A172 (cell line): Measurements from ENCODE around the gene BET1. TPM values are rescaled to one million over a fixed set of nuclear protein-coding genes. Genes with fewer than 3 reads are reported as not detected.

Experiments used
- DNase-seq: peaks from one replicate; pipeline ENCODE4 v3.0.0-alpha.2; 2015; ENCODE audit warnings: low spot score
- total RNA-seq: library from RNA; depleted of rRNA; stranded (reverse); fragments of >200 nt; shearing (Covaris generic); gene quantifications from 2 replicates; pipeline ENCODE4 v1.2.3, GENCODE V29; 2014

Gene BET1
- total RNA-seq, 1 experiment from 2014 or later, result 62.2 TPM

DNA sequence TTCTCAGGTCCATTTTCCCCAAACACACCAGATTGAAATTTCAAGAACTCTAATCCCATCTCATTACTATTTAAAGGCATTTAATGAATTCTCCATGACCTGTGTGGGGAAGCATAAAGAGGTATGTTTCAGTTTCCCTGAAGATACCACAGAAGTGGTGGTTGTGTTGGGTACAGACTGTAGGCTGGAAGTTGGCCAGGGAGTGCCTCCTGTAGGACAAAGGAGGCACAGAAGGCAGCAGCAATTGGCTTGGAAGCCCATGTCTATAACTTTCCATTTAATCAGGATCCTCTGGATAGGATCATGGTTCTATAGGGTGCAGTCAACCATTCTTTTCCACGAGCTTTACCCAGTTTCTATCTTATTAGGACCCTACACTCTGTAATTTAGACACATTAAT, 8.6 kb upstream of the BET1 start:
- no peak for DNase-seq

DNA sequence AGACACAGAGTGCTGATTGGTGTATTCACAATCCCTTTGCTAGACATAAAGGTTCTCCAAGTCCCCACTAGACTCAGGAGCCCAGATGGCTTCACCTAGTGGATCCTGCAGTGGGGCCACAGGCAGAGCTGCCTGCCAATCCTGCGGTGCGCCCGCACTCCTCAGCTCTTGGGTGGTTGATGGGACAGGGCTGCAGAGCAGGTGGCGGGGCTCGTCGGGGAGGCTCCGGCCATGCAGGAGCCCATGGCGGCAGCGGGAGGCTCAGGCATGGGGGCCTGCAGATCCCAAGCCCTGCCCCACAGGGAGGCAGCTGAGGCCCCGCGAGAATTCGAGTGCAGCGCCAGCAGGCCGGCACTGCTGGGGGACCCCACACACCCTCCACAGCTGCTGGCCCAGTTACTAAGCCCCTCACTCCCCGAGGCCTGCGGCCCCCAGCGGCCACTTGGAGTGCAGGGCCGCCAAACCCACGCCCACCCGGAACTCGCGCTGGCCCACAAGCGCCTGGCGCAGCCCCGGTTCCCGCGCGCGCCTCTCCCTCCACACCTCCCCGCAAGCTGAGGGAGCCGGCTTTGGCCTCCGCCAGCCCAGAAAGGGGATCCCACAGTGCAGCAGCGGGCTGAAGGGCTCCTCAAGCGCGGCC, 7.7 kb upstream of the BET1 start:
- DNase-seq, result no peak

- DNase-seq, result peak; percentile 40
These were observed 4.4 kb upstream of the BET1 start for GRCh38 chr7:94008537-94008936.

- no peak for DNase-seq
These were observed 1.6 kb upstream of the BET1 start for GRCh38 chr7:94005753-94006152.

DNA sequence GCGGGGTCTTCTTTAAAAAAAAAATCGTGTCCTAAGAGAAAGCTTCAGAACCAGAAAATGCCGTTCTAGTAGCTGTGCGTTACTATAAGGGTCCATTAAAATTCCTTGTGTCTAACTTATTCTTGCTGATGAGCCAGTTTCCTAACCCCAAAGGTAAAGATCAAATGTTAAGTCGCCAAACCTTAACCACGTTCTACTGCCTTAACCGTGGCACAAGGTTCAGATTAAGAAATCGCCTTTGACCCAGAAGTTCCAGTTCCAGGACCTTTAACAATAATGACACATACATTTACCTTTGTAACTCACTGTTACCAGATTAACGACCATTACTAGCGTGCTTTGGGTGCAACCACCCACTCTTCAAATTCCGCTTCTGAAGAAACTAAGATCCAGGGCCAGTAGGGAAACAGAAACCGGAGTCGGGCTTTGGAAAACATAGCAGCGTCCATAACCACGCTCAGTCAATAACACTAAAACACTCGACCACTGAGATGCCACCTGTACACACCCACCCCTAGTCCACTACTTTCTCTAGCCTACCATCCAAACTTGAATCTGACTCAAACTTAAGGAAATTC, 620 bp downstream of the BET1 start:
- peak; percentile 26 for DNase-seq

GRCh38 chr7:94001396-94001795, 2.8 kb downstream of the BET1 start:
- DNase-seq, result no peak

DNA sequence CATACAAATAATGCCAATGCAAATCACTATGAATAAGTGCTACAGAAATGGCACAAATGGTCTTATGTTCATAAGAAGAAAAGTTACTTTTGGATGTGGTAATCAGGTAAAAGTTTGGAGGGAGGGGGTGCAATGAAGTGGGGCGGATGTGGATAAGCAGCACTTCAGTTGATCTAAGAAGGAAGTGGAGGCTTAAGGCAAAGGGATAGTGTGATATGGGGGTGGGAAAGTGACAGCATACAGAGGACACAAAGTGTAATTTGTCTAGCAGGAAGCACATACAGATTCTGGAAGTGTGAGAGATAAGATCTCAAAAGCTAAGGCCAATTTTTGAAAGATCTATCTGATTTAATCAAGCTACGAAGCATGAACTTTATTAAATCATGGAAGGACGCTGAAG, 6.3 kb downstream of the BET1 start:
- DNase-seq, result no peak

- DNase-seq, result no peak
These were observed 11.6 kb downstream of the BET1 start for GRCh38 chr7:93992421-93993110.

- DNase-seq, result no peak
These were observed 16.9 kb downstream of the BET1 start for GRCh38 chr7:93987297-93987696.

DNA sequence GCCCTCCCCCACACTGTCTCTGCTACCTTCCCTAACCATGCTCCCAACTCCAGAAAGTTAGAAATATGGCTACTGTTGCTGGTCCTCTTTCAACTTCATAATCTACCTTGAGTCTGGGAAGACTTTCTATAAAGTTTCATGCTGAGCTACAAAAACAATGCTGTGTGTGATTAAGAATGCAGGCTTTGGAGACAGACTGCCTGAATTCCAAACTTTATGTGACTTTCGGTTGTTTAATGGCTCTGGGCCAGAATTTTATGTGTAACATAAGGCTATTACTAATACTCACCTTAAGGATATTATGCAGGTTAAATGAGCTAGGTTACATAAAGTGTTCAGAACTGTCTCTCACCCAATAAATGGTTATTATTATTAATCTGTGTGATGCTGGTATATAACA, 19.1 kb downstream of the BET1 start:
- DNase-seq, result no peak

DNA sequence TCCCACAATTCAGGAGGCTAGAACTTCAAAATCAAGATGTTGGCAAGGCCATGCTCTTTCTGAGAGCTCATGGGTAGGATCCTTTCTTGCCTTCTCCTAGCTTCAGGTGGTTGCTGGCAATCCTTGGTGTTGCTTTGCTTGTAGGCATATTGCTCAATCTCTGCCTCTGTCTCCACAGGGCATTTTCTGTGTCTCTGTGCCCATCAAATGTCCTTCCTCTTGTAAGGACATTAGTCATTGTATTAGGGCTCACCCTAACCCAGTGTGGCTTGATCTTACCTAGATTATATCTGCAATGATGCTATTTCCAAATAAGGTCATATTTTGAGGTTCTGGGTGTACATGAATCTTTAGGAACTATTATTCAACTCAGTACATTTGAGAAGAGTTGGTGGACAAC, 20.1 kb downstream of the BET1 start:
- no peak for DNase-seq

DNA sequence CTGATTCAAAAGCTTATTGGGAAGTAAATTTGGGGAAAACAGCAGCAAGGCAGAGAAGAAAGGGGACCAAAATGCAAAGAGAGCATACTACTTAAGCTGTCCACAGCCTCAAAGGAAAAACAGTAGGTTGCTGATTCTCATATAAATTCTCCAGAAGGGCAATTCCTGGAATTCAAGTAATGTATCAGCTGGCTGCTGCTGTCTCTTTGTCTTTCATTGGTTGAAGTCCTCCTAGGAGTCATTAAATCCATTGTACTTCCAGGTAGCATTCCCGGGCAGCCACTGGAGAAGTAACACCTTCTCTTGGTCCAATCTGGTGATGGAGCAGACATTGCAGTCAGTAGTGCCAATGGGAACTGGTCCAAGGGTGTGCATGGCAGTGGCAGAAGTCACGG, 22.7 kb downstream of the BET1 start:
- no peak for DNase-seq

DNA sequence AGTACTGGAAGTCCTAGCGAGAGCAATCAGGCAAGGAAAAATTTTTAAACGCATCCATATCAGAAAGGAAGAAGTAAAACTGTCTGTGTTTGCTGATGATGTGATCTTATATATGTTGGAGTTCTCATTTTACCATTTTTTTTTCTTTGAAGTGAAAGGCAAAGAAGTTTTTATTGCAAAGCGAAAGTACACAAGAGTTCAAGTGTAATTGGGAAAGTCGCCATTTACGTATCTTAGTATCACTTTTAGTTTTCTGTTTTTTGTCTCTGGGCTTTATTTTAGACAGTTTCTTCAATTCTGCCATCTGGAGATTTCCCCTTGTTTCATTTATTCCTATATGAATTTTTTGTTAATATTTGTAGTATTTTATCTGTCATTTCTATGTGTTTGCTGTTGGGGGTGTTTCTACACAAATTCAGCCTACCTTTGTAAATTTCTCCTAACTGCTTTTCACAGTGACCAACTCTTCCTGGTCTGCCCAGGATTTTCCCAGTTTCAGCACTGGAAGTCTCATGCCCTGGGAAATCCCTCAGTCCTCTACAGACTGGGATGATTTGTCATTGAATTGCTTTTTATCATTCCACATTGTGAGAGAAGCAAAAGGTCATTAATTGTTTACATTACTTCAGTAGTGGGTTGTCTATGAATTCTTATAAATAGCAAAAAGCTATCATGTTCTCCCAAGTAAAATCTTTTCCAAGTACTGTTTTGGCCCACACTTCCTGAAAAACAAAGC, 23.2 kb downstream of the BET1 start:
- DNase-seq, result no peak

GRCh38 chr7:93977211-93977950, 26.8 kb downstream of the BET1 start:
- DNase-seq, result no peak

DNA sequence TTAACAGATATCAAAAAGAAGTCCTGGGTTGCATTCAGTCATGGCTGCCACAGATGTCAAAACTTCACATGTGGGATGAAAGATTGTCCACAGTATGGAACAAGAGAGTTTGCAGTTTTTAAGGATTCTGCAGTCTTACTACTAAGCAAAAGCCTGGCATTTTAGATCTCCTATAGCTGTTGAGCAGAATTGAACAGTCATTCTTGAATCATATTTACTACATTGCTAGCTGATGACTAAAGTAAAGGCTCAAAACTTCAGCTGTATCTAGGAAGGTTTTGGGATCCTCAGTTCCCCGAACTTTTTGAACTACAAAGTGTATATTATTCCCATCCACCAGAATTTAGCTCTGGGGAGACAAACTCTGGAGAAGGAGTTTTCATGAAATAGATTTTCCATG, 31.0 kb downstream of the BET1 start:
- no peak for DNase-seq

DNA sequence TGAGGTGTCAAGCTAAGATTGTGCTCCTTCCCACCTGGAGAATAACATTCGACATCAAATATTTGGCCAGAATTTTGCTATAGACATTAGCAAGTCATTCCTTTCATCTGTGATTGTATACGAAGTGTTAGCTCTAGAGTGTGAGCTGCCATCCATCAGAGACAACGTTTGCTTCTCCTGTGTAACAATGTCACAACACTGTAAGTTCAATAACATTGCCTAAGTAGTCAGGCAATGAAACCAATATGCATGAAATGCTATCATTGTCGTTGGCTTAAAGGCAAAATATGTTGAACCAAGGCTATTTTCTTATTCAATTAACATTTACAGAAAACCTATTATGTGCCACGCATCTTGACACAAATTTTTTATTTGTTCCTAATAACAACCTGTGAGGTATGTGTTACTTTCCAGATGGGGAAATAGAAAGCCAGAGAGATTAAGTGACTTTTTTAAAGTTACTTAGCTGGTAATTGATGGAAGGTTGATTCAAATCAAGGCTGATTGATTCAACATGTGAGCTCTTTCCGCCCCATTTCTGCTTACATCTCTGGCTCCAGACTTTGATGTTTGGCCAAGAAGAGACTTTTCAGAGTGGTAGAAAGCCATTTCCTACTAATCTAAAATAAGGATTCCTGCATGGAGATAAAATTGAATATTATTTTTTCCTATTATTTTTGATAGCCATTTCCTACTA, 32.0 kb downstream of the BET1 start:
- no peak for DNase-seq

DNA sequence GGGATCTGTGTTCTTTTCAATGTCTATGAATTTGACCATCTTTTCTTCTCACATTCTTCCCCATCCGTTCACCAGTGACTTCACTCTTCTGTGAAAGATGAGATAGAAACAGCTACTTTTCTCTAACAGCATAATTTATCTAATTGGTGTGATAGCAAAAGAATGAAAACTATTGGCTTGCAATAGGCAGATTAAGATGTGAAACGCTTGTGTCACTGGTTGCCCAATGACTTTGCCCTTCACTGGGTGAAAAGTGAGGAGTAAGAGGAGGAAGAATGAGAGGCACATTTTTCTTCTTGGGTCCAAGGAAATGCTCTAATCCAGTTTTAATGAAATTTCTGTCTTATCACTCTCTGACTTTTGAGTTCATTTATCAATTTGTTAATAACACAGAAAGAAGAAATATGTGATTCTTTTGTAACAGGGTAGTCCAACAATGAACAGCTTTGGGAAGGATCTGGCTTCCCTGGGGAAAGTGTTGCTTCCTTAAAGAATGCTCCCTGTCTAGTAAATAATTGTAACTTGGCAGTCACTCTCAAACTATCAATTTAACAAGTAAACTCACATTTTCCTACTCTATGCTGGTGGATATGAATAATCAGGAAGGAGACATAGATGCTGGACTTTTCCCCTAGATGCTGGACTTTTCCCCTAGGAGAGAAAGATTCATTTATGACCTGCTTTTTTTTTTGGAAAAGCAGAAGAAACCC, 35.1 kb downstream of the BET1 start:
- DNase-seq, result no peak

- DNase-seq, result no peak
These were observed 39.3 kb downstream of the BET1 start for GRCh38 chr7:93964813-93965212.

DNA sequence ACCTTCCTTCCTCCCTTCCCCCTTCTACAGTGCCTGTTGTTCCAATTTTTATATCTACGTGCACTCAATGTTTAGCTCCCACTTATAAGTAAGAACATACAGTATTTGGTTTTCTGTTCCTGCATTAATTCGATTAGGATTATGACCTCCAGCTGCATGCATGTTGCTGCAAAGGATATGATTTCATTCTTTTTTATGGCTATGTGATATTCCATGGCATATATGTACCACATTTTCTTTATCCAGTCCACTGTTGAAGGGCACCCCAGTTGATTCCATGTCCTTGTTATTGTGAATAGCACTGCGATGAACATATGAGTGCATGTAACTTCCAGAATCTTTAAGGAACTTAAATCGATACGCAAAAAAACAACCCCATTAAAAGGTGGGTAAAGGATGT, 39.9 kb downstream of the BET1 start:
- no peak for DNase-seq

- DNase-seq, result no peak
These were observed 43.2 kb downstream of the BET1 start for GRCh38 chr7:93960986-93961385.

DNA sequence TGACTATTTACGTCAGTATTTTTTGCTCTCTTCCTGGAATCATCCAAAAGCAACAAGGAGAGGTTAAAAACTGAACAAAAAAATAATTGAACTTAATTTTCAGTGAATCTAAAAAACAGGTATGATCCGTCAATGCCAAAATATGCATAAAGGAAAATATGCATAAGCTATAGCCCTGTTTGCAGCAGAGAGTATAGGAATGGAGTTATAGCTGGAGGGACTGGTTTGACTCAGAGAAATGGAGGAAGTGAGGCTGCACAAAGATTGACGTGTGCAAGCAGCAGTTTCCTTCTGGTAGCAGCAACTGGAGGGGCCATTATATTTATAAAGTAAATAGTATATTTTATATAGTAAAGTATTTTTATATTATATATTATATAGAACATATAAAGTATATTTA, 45.5 kb downstream of the BET1 start:
- DNase-seq, result no peak
